Neural progenitor cell (in vitro differentiated cells): Measurements from ENCODE around the gene ZNF391.

ENCODE experiments used
- CTCF ChIP-seq: fragments of 200-600 bp; sonication (generic); IDR thresholded peaks from 2 replicates; pipeline ENCODE4 v1.5.1; 2017; ENCODE audit warnings: antibody characterized with exemption, mild to moderate bottlenecking
- EZH2 ChIP-seq: fragments of 200-600 bp; sonication (generic); IDR thresholded peaks from 2 replicates; pipeline ENCODE4 v1.6.1; 2017; ENCODE audit warnings: antibody characterized with exemption, mild to moderate bottlenecking, moderate library complexity

GRCh38 chr6:27451660-27452390 is 63.3 kb downstream of the ZNF391 start:
- TF ChIP-seq CTCF (no peak), EZH2 (no peak)
